Measurements from ENCODE around the gene CHST11.

CHST11 gene

DNA sequence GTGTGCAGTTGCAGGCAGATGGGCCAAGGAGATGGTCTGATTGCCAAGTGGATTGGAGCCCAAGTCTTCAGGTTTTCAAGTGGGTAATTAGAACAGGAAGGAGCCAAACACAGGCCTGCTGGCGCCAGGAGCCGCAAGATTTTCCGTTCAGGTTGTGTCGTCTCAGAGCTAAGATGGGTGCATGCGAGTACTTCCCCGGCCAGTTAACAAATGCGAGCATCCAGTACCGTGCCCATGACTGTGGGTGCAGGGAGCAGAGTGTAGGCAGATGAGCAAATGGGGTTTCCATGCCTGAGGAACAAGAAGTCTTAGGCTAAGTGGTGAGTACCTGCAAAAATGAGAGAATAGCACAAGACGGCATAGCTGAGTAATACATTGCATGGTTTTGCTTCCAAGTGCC is 90.5 kb downstream of the CHST11 start:
- Histone ChIP-seq H4K20me1 (ENCODE audit: insufficient read depth, low read length) (peaks cover 95% of the 10 kb centered on the region), H3K9ac (ENCODE audit: low read depth, low read length) (no peak overlapping the region), H2AFZ (ENCODE audit: low read depth, low read length) (no peak overlapping the region), H3K4me3 (ENCODE audit: low read depth in 1 of 2, low read length in 2 of 2) (no peak overlapping the region), H3K27me3 (ENCODE audit: insufficient read depth, low read length, poor library complexity) (no peaks in the 10 kb centered on the region), H3K4me2 (ENCODE audit: insufficient read depth, low read length) (no peak overlapping the region), H3K9me3 (ENCODE audit: insufficient read depth, low read length, severe bottlenecking) (no peaks in the 10 kb centered on the region), H3K79me2 (ENCODE audit: insufficient read depth, low read length) (peaks cover 100% of the 10 kb centered on the region), H3K36me3 (ENCODE audit: insufficient read depth, low read length) (peaks cover 52% of the 10 kb centered on the region), H3K4me1 (ENCODE audit: insufficient read depth, low read length) (0 out of 2 replicates have a peak, but pooled peaks cover 4% of the 10 kb centered on the region), H3K27ac (ENCODE audit: low read length) (no peak overlapping the region; the same call in 1 of the 2 replicates)
- ATAC-seq (ENCODE audit: insufficient read depth, low read depth) = 0 out of 3 replicates have a peak, but pooled peaks have one; percentile 10
- TF ChIP-seq EZH2 (IDR thresholded peaks at IDR 0.05; ENCODE audit: borderline replicate concordance, low read depth, low read length, severe bottlenecking) (no peak), CTCF (IDR thresholded peaks at IDR 0.05; ENCODE audit: borderline replicate concordance, extremely low read depth, low read length, poor library complexity, severe bottlenecking) (no peak)
- DNase-seq = no peak

GRCh38 chr12:104549815-104550480 is 93.2 kb downstream of the CHST11 start:
- Histone ChIP-seq H3K4me3 (ENCODE audit: low read depth in 1 of 2, low read length in 2 of 2) (no peak overlapping the region), H3K9me3 (ENCODE audit: insufficient read depth, low read length, severe bottlenecking) (no peaks in the 10 kb centered on the region), H3K36me3 (ENCODE audit: insufficient read depth, low read length) (peaks cover 62% of the 10 kb centered on the region), H3K4me2 (ENCODE audit: insufficient read depth, low read length) (no peak overlapping the region), H3K79me2 (ENCODE audit: insufficient read depth, low read length) (peaks cover 100% of the 10 kb centered on the region), H2AFZ (ENCODE audit: low read depth, low read length) (no peak overlapping the region), H3K27me3 (ENCODE audit: insufficient read depth, low read length, poor library complexity) (no peaks in the 10 kb centered on the region), H3K27ac (ENCODE audit: low read length) (no peak overlapping the region; the same call in 1 of the 2 replicates), H3K4me1 (ENCODE audit: insufficient read depth, low read length) (0 out of 2 replicates have a peak, but pooled peaks cover 2% of the 10 kb centered on the region), H3K9ac (ENCODE audit: low read depth, low read length) (no peak overlapping the region), H4K20me1 (ENCODE audit: insufficient read depth, low read length) (peaks cover 98% of the 10 kb centered on the region)
- DNase-seq = no peak
- no peak for ATAC-seq (ENCODE audit: insufficient read depth, low read depth)
- TF ChIP-seq CTCF (IDR thresholded peaks at IDR 0.05; ENCODE audit: borderline replicate concordance, extremely low read depth, low read length, poor library complexity, severe bottlenecking) = no peak
- TF ChIP-seq EZH2 (IDR thresholded peaks at IDR 0.05; ENCODE audit: borderline replicate concordance, low read depth, low read length, severe bottlenecking) = no peak

DNA sequence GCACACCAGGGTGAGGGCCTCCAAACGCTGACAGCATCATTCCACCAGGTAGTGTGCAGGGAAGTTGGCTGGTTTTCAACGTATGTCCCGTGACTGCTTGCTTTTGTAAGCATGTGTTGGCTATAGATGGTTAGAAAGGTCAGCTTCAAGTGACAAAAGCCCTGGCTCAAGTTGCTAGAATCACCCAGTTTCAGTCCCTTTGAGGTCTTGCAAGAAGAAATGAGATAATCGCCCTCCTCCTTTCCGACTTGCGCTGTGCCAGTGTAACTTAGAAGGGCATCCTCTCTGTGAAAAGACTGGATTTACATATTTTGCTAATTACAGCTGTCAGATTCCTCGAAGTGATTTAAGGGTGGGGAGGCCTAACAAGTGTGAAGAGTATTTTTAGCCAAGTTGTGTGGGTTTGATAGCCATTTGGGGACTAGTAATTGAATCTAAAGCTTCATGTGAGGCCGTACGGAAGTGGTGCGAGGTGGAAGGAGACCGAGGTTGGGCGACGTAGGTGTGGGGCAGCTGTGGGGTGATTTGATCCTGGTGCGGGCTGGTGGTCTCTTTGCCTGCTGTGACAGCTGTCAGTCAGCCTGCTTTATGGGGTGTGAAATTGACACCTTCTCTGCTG is 94.7 kb downstream of the CHST11 start:
- peaks cover 98% of the 10 kb centered on the region for H4K20me1 ChIP-seq (ENCODE audit: insufficient read depth, low read length)
- ATAC-seq (ENCODE audit: insufficient read depth, low read depth) = no peak
- H3K9ac ChIP-seq (ENCODE audit: low read depth, low read length) = no peak overlapping the region
- peaks cover 59% of the 10 kb centered on the region for H3K36me3 ChIP-seq (ENCODE audit: insufficient read depth, low read length)
- H3K4me1 ChIP-seq (ENCODE audit: insufficient read depth, low read length) = no peaks in the 10 kb centered on the region
- TF ChIP-seq CTCF (IDR thresholded peaks at IDR 0.05; ENCODE audit: borderline replicate concordance, extremely low read depth, low read length, poor library complexity, severe bottlenecking) (no peak), EZH2 (IDR thresholded peaks at IDR 0.05; ENCODE audit: borderline replicate concordance, low read depth, low read length, severe bottlenecking) (no peak)
- H3K9me3 ChIP-seq (ENCODE audit: insufficient read depth, low read length, severe bottlenecking) = no peaks in the 10 kb centered on the region
- H3K79me2 ChIP-seq (ENCODE audit: insufficient read depth, low read length) = peaks cover 100% of the 10 kb centered on the region
- no peak overlapping the region for H3K4me2 ChIP-seq (ENCODE audit: insufficient read depth, low read length)
- no peak overlapping the region for H3K4me3 ChIP-seq (ENCODE audit: low read depth in 1 of 2, low read length in 2 of 2)
- no peak overlapping the region for H3K27ac ChIP-seq (ENCODE audit: low read length)
- no peaks in the 10 kb centered on the region for H3K27me3 ChIP-seq (ENCODE audit: insufficient read depth, low read length, poor library complexity)
- no peak for DNase-seq
- H2AFZ ChIP-seq (ENCODE audit: low read depth, low read length) = no peak overlapping the region

Measured in DND-41 (cell line).